ELR (cell line): ENCODE data around the gene FGF11.
"Not testable (repeated sequence)": the region's sequence is repeated elsewhere in the genome, so short reads cannot be mapped to it uniquely, and the experiment has no call there.

Experiments
- DNase-seq: peaks from one replicate; pipeline ENCODE4 v3.0.0-alpha.2; 2015; ENCODE audit warnings: low read depth

The FGF11 gene

GRCh38 chr17:7479213-7480088, 40.1 kb downstream of the FGF11 start, which contains the start of gene ZBTB4:
Gene ZBTB4 (minus strand): TSS chr17:7479631. CDS start chr17:7466801, 12,830 bp downstream.
- peak; percentile 67 for DNase-seq

GRCh38 chr17:7480089-7480384, 40.7 kb downstream of the FGF11 start:
- DNase-seq, result no peak

- DNase-seq, result not testable (repeated sequence)
These were observed 42.0 kb downstream of the FGF11 start, which contains the start of gene SLC35G6 for GRCh38 chr17:7481275-7481674. Gene SLC35G6 (plus strand): TSS chr17:7481446. CDS start chr17:7481517, 71 bp downstream.

DNA sequence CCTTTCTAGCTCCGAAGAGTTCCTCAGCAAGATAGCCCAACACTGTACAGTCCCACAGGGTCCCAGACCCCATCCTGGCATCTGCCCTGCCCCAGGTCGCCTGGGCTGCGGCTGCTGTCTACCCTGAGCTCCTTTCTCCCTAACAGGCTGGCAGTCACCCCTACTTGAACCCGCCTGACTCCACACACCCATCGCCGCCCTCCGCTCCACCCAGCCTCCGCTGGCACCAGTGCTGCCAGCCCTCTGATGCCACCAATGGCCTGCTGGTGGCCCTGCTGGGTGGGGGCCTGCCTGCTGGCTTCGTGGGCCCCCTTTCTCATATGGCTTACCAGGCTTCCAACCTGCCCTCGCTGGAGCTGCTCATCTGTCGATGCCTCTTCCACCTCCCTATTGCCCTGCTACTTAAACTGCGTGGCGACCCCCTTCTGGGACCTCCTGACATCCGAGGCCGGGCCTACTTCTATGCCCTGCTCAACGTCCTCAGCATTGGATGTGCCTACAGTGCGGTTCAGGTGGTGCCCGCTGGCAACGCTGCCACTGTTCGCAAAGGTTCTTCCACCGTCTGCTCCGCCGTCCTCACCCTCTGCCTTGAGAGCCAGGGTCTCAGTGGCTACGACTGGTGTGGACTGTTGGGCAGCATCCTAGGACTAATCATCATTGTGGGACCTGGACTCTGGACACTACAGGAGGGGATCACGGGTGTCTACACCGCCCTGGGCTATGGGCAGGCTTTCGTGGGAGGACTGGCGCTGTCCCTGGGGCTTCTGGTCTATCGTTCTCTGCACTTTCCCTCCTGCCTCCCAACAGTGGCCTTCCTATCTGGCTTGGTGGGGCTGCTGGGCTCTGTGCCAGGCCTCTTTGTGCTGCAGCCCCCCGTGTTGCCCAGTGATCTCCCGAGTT, 42.8 kb downstream of the FGF11 start:
- not testable (repeated sequence) for DNase-seq

GRCh38 chr17:7482742-7483088, 43.4 kb downstream of the FGF11 start:
- DNase-seq, result not testable (repeated sequence)

DNA sequence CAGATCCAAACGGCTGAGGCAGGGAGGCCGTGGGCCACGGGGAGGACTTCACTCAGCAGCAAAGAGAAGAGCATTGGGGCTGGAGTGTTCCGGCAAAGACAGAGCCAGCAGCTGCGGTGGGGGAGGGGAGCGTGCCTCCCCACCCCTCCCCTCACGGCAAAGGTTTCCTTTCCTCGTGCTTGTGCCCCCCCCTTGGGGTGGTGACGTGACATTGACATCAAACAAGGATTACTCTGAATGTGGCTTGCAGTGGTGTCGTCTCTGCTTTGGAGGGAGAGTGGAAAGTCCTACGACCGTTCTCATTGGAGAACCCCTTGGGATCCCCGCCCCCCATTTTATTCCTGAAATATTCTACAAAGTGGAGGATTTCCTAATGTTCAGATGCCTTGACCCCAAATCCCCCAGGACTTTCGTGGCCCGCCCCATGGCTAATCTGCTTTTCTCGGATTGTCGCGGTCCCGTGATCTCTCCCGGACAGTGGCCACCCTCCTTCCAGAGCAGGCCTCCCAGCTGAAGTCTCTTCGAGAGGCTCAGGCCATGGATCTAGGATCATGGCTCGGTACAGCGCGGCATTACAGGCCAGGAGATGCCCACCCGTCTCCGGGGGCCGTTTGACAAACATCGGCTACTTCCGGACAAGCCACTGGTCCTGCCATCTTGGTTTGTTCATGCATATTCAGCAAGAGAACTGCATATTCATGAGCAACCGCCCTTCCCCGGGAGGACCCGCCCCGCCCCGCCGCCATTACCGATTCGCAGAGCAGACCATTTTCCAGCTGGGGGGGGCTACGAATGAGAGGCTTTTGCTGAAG, 44.1 kb downstream of the FGF11 start:
- peak; percentile 94 for DNase-seq

DNA sequence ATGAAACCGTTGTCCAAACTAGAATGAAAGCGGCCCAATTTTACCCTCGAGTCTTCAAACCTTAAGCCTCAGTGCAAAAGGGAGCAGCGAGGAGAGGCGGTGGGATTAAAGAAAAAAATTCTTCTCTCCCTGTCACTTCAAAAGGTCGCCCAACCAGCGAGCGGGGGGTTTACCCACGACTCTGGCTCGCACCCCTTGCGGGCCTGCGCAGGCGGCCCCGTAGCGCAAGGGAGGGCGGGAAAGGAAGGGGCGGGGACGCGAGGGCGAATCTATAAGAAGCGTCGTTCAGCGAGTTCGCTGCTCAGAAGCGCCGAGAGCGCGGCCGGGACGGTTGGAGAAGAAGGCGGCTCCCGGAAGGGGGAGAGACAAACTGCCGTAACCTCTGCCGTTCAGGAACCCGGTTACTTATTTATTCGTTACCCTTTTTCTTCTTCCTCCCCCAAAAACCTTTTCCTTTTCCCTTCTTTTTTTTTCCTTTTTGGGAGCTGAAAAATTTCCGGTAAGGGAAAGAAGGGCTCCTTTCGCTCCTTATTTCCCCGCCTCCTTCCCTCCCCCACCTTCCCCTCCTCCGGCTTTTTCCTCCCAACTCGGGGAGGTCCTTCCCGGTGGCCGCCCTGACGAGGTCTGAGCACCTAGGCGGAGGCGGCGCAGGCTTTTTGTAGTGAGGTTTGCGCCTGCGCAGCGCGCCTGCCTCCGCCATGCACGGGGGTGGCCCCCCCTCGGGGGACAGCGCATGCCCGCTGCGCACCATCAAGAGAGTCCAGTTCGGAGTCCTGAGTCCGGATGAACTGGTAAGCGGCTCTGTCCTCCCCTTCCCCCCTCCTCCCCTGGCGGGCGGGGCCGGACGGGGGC, 45.0 kb downstream of the FGF11 start, which contains the start of gene POLR2A:
POLR2A (plus strand) TSS at position 300 of the 852 bp plus-strand sequence.
- DNase-seq, result peak; percentile 98

GRCh38 chr17:7484919-7485377, 45.6 kb downstream of the FGF11 start:
- DNase-seq, result no peak

- peak; percentile 37 for DNase-seq
These were observed 46.9 kb downstream of the FGF11 start for GRCh38 chr17:7486181-7486580.

- no peak for DNase-seq
These were observed 50.8 kb downstream of the FGF11 start for GRCh38 chr17:7490144-7490543.

GRCh38 chr17:7491583-7491982, 52.3 kb downstream of the FGF11 start:
- DNase-seq, result no peak

DNA sequence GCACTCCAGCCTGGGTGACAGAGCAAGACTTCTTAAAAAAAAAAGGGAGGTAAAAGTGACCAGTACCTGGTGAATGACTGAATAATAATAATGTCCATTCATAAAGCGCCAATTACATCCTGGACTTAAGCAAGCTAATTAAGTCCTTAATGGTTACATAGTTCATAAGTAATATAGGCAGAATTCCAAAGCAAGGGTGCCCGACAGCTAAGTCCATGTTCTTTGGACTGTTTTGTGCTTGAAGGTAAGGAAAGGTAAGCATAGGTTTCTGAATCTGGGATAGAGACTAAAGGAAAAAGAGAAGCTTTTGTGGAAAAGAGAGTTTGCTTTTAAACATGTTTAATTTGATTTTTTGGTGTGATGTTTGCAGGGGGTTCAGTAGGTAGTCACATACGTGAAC, 54.6 kb downstream of the FGF11 start:
- DNase-seq, result no peak
